Rectal smooth muscle tissue (tissue), 1 donor: Measurements from ENCODE around the gene EXO1.

Experiments used
- H3K27ac ChIP-seq: one replicate; pipeline ENCODE4 v1.7.0; 2013; ENCODE audit warnings: low read depth, low read length, inconsistent platforms
- H3K27me3 ChIP-seq: one replicate; pipeline ENCODE4 v1.7.0; 2013; ENCODE audit warnings: low read length; ENCODE audit not compliant: control insufficient read depth, insufficient read depth
- H3K36me3 ChIP-seq: one replicate; pipeline ENCODE4 v1.7.0; 2013; ENCODE audit warnings: low read length; ENCODE audit not compliant: control insufficient read depth, insufficient read depth
- H3K4me1 ChIP-seq: one replicate; pipeline ENCODE4 v1.7.0; 2013; ENCODE audit warnings: low read length; ENCODE audit not compliant: control insufficient read depth, insufficient read depth
- H3K4me3 ChIP-seq: one replicate; pipeline ENCODE4 v1.7.0; 2013; ENCODE audit warnings: low read length
- H3K9ac ChIP-seq: one replicate; pipeline ENCODE4 v1.7.0; 2013; ENCODE audit warnings: low read length

Gene EXO1

GRCh38 chr1:241869022-241869421 lies 21.0 kb downstream of the EXO1 start:
- Histone ChIP-seq H3K27me3 (no peaks in the 10 kb centered on the region), H3K36me3 (no peaks in the 10 kb centered on the region), H3K4me3 (no peak overlapping the region), H3K4me1 (no peaks in the 10 kb centered on the region), H3K9ac (no peak overlapping the region), H3K27ac (no peak overlapping the region)

GRCh38 chr1:241870336-241870735 lies 22.3 kb downstream of the EXO1 start:
- no peak overlapping the region for H3K9ac ChIP-seq
- H3K4me1 ChIP-seq: no peaks in the 10 kb centered on the region

GRCh38 chr1:241870746-241871430 lies 22.9 kb downstream of the EXO1 start:
- H3K4me1 ChIP-seq: no peaks in the 10 kb centered on the region
- no peaks in the 10 kb centered on the region for H3K27me3 ChIP-seq
- H3K36me3 ChIP-seq: no peaks in the 10 kb centered on the region
- no peak overlapping the region for H3K4me3 ChIP-seq
- H3K9ac ChIP-seq: no peak overlapping the region
- no peak overlapping the region for H3K27ac ChIP-seq

More at GRCh38 chr1:241870336-241870735, 22.3 kb downstream of the EXO1 start:
- H3K27ac ChIP-seq: no peak overlapping the region
- H3K36me3 ChIP-seq: no peaks in the 10 kb centered on the region
- H3K27me3 ChIP-seq: no peaks in the 10 kb centered on the region
- H3K4me3 ChIP-seq: no peak overlapping the region

GRCh38 chr1:241881440-241881839 lies 33.4 kb downstream of the EXO1 start:
- H3K4me3 ChIP-seq: no peak overlapping the region
- no peaks in the 10 kb centered on the region for H3K4me1 ChIP-seq
- no peaks in the 10 kb centered on the region for H3K36me3 ChIP-seq
- no peak overlapping the region for H3K9ac ChIP-seq
- no peak overlapping the region for H3K27ac ChIP-seq
- no peaks in the 10 kb centered on the region for H3K27me3 ChIP-seq

- H3K9ac ChIP-seq: no peak overlapping the region
- H3K4me3 ChIP-seq: no peak overlapping the region
- no peak overlapping the region for H3K27ac ChIP-seq
- H3K27me3 ChIP-seq: no peaks in the 10 kb centered on the region
- no peaks in the 10 kb centered on the region for H3K36me3 ChIP-seq
- no peaks in the 10 kb centered on the region for H3K4me1 ChIP-seq
These were observed 35.2 kb downstream of the EXO1 start for GRCh38 chr1:241883159-241883558.

GRCh38 chr1:241888232-241888631 lies 40.2 kb downstream of the EXO1 start:
- Histone ChIP-seq H3K4me3 (no peak overlapping the region), H3K27me3 (no peaks in the 10 kb centered on the region), H3K27ac (no peak overlapping the region), H3K36me3 (no peaks in the 10 kb centered on the region), H3K4me1 (no peaks in the 10 kb centered on the region), H3K9ac (no peak overlapping the region)

- no peaks in the 10 kb centered on the region for H3K4me1 ChIP-seq
- no peaks in the 10 kb centered on the region for H3K27me3 ChIP-seq
- H3K9ac ChIP-seq: no peak overlapping the region
- H3K4me3 ChIP-seq: no peak overlapping the region
- H3K27ac ChIP-seq: no peak overlapping the region
- H3K36me3 ChIP-seq: no peaks in the 10 kb centered on the region
These were observed 43.3 kb downstream of the EXO1 start for GRCh38 chr1:241891296-241891695.

GRCh38 chr1:241894016-241894415 lies 46.0 kb downstream of the EXO1 start:
- Histone ChIP-seq H3K27ac (no peak overlapping the region), H3K36me3 (no peaks in the 10 kb centered on the region), H3K27me3 (no peaks in the 10 kb centered on the region), H3K4me1 (no peaks in the 10 kb centered on the region), H3K4me3 (no peak overlapping the region), H3K9ac (no peak overlapping the region)

GRCh38 chr1:241895013-241895412 lies 47.0 kb downstream of the EXO1 start:
- H3K36me3 ChIP-seq: no peaks in the 10 kb centered on the region
- H3K27me3 ChIP-seq: no peaks in the 10 kb centered on the region
- no peak overlapping the region for H3K27ac ChIP-seq
- no peak overlapping the region for H3K9ac ChIP-seq
- H3K4me3 ChIP-seq: no peak overlapping the region
- no peaks in the 10 kb centered on the region for H3K4me1 ChIP-seq

GRCh38 chr1:241896670-241896962 lies 48.6 kb downstream of the EXO1 start:
- Histone ChIP-seq H3K27me3 (no peaks in the 10 kb centered on the region), H3K4me1 (no peaks in the 10 kb centered on the region), H3K4me3 (no peak overlapping the region), H3K9ac (no peak overlapping the region), H3K36me3 (no peaks in the 10 kb centered on the region), H3K27ac (no peak overlapping the region)

GRCh38 chr1:241899210-241899609 lies 51.2 kb downstream of the EXO1 start:
- Histone ChIP-seq H3K36me3 (no peaks in the 10 kb centered on the region), H3K9ac (no peak overlapping the region), H3K27ac (no peak overlapping the region), H3K4me1 (no peaks in the 10 kb centered on the region), H3K4me3 (no peak overlapping the region), H3K27me3 (no peaks in the 10 kb centered on the region)

GRCh38 chr1:241900381-241900780 lies 52.4 kb downstream of the EXO1 start:
- Histone ChIP-seq H3K27ac (no peak overlapping the region), H3K9ac (no peak overlapping the region), H3K27me3 (no peaks in the 10 kb centered on the region), H3K36me3 (no peaks in the 10 kb centered on the region), H3K4me3 (no peak overlapping the region), H3K4me1 (no peaks in the 10 kb centered on the region)

GRCh38 chr1:241902391-241903065 lies 54.5 kb downstream of the EXO1 start:
- no peak overlapping the region for H3K27ac ChIP-seq
- no peak overlapping the region for H3K9ac ChIP-seq
- H3K27me3 ChIP-seq: no peaks in the 10 kb centered on the region

More at GRCh38 chr1:241902391-241903065, 54.5 kb downstream of the EXO1 start:
- no peaks in the 10 kb centered on the region for H3K36me3 ChIP-seq
- H3K4me1 ChIP-seq: no peaks in the 10 kb centered on the region
- H3K4me3 ChIP-seq: no peak overlapping the region
